Peyer's patch (tissue), 4 donors: ENCODE data around the gene TMA7. TPM values are rescaled to one million over a fixed set of nuclear protein-coding genes. Genes with fewer than 3 reads are reported as not detected.
A peak's percentile ranks its signal among the peaks of the same experiment; 100 is the strongest.

Experiments used
- DNase-seq, 3 donors: peaks; one replicate each; pipeline ENCODE4 v3.0.0-alpha.2; 2017 to 2019
- H3K27ac ChIP-seq, 4 donors: fragments of 200-600 bp; sonication (generic); one replicate each; pipeline ENCODE4 v1.5.1; 2016 to 2019
- H3K27me3 ChIP-seq, 2 donors: fragments of 200-600 bp; sonication (generic); one replicate each; pipeline ENCODE4 v1.5.1; 2019
- H3K36me3 ChIP-seq, 3 donors: fragments of 200-600 bp; sonication (generic); one replicate each; pipeline ENCODE4 v1.5.1; 2016 to 2019
- H3K4me1 ChIP-seq, 4 donors: fragments of 200-600 bp; sonication (generic); one replicate each; pipeline ENCODE4 v1.5.1; 2016 to 2019
- H3K4me3 ChIP-seq, 4 donors: fragments of 200-600 bp; sonication (generic); 1 replicate in 3 of 4; 2 replicates in 1 of 4; pipeline ENCODE4 v1.5.1; 2016 to 2019; ENCODE audit warnings: mild to moderate bottlenecking in 1 of 4
- H3K9me3 ChIP-seq, 4 donors: fragments of 200-600 bp; sonication (generic); one replicate each; pipeline ENCODE4 v1.5.1; 2016 to 2019; ENCODE audit warnings: mild to moderate bottlenecking in 1 of 4
- CTCF ChIP-seq, 6 experiments: fragments of 450-650 bp in 4 of 6; fragments of 200-600 bp in 2 of 6; sonication (generic) in 1 of 6; IDR thresholded peaks; one replicate each; pipeline ENCODE4 v1.5.1; 2017 to 2019; ENCODE audit warnings: antibody characterized with exemption in 6 of 6, mild to moderate bottlenecking in 3 of 6, moderate library complexity in 1 of 6
- POLR2A ChIP-seq, 2 donors: fragments of 450-650 bp; IDR thresholded peaks; one replicate each; pipeline ENCODE4 v1.5.1; 2017; ENCODE audit warnings: antibody characterized with exemption in 2 of 2, mild to moderate bottlenecking in 2 of 2, moderate library complexity in 2 of 2
- total RNA-seq, 4 donors: library from RNA; depleted of rRNA; stranded (reverse); fragments of >200 nt; gene quantifications; one replicate each; pipeline ENCODE4 v1.1.0, GENCODE V29; 2016

Gene TMA7
- total RNA-seq, 4 donors from 2014 or later, result 142 to 246 (median 153) TPM

GRCh38 chr3:48436855-48437254 lies 3.2 kb upstream of the TMA7 start:
- TF ChIP-seq POLR2A (IDR thresholded peaks at IDR 0.05) (no peak), CTCF (IDR thresholded peaks at IDR 0.05) (no peak)
- no peak overlapping the region for H3K4me3 ChIP-seq
- H3K4me1 ChIP-seq, result peaks cover 0 to 47% (median 15%) of the 10 kb centered on the region in 4 donors
- H3K27me3 ChIP-seq, result no peaks in the 10 kb centered on the region
- H3K36me3 ChIP-seq, result peaks cover 0 to 5% (median 0%) of the 10 kb centered on the region in 3 donors
- H3K27ac ChIP-seq, result no peak overlapping the region
- DNase-seq, result no peak
- no peaks in the 10 kb centered on the region for H3K9me3 ChIP-seq

GRCh38 chr3:48437812-48438211 lies 2.2 kb upstream of the TMA7 start:
- H3K4me1 ChIP-seq, result peaks cover 0 to 54% (median 15%) of the 10 kb centered on the region in 4 donors
- TF ChIP-seq POLR2A (IDR thresholded peaks at IDR 0.05) (no peak), CTCF (IDR thresholded peaks at IDR 0.05) (no peak)

GRCh38 chr3:48440590-48440958 lies 517 bp downstream of the TMA7 start:
- peak in 1 of 3 donors; percentile 38 for DNase-seq
- no peaks in the 10 kb centered on the region for H3K9me3 ChIP-seq
- H3K27me3 ChIP-seq, result no peaks in the 10 kb centered on the region
- H3K27ac ChIP-seq, result peak overlapping the region; percentile 86 to 95 (median 94)
- peak overlapping the region; percentile 64 to 84 (median 80) for H3K4me3 ChIP-seq
- peaks cover 0 to 33% (median 14%) of the 10 kb centered on the region in 4 donors for H3K4me1 ChIP-seq
- TF ChIP-seq POLR2A (IDR thresholded peaks at IDR 0.05) (no peak), CTCF (IDR thresholded peaks at IDR 0.05) (no peak)
- peaks cover 0 to 11% (median 0%) of the 10 kb centered on the region in 3 donors for H3K36me3 ChIP-seq

More at GRCh38 chr3:48437812-48438211, 2.2 kb upstream of the TMA7 start:
- no peaks in the 10 kb centered on the region for H3K9me3 ChIP-seq
- H3K27ac ChIP-seq, result no peak overlapping the region
- H3K36me3 ChIP-seq, result peaks cover 0 to 4% (median 0%) of the 10 kb centered on the region in 3 donors
- H3K27me3 ChIP-seq, result no peaks in the 10 kb centered on the region
- no peak overlapping the region for H3K4me3 ChIP-seq
- DNase-seq, result no peak

- H3K4me3 ChIP-seq, result peak overlapping the region in 2 of 4 donors; percentile 78 to 84
- peak overlapping the region in 1 of 4 donors; percentile 38 for H3K27ac ChIP-seq
- H3K9me3 ChIP-seq, result no peaks in the 10 kb centered on the region
- H3K36me3 ChIP-seq, result peaks cover 0 to 11% (median 0%) of the 10 kb centered on the region in 3 donors
- DNase-seq, result no peak
- no peak for TF ChIP-seq CTCF (IDR thresholded peaks at IDR 0.05)
- no peak for TF ChIP-seq POLR2A (IDR thresholded peaks at IDR 0.05)
- H3K27me3 ChIP-seq, result no peaks in the 10 kb centered on the region
- H3K4me1 ChIP-seq, result peaks cover 0 to 34% (median 16%) of the 10 kb centered on the region in 4 donors
Measured at GRCh38 chr3:48441940-48442339, 1.9 kb downstream of the TMA7 start.

- no peak for DNase-seq
- Histone ChIP-seq H3K27me3 (no peaks in the 10 kb centered on the region), H3K27ac (no peak overlapping the region), H3K4me1 (peaks cover 0 to 38% (median 15%) of the 10 kb centered on the region in 4 donors), H3K9me3 (no peaks in the 10 kb centered on the region), H3K36me3 (peaks cover 0 to 11% (median 0%) of the 10 kb centered on the region in 3 donors), H3K4me3 (no peak overlapping the region)
- TF ChIP-seq POLR2A (IDR thresholded peaks at IDR 0.05), result no peak
- TF ChIP-seq CTCF (IDR thresholded peaks at IDR 0.05), result no peak
Measured at GRCh38 chr3:48445277-48445882, 5.3 kb downstream of the TMA7 start.
